Activated effector memory CD4-positive, alpha-beta T cell treated with Interleukin-2 at 50 U/mL for 16 hours (primary cell): ENCODE results near the gene CFL2.
A peak's percentile ranks its signal among the peaks of the same experiment; 100 is the strongest.
"Not testable (repeated sequence)": the region's sequence is repeated elsewhere in the genome, so short reads cannot be mapped to it uniquely, and the experiment has no call there.

Experiments used
- DNase-seq: peaks from one replicate; pipeline ENCODE4 v3.0.0-alpha.2; 2020

Gene CFL2

DNA sequence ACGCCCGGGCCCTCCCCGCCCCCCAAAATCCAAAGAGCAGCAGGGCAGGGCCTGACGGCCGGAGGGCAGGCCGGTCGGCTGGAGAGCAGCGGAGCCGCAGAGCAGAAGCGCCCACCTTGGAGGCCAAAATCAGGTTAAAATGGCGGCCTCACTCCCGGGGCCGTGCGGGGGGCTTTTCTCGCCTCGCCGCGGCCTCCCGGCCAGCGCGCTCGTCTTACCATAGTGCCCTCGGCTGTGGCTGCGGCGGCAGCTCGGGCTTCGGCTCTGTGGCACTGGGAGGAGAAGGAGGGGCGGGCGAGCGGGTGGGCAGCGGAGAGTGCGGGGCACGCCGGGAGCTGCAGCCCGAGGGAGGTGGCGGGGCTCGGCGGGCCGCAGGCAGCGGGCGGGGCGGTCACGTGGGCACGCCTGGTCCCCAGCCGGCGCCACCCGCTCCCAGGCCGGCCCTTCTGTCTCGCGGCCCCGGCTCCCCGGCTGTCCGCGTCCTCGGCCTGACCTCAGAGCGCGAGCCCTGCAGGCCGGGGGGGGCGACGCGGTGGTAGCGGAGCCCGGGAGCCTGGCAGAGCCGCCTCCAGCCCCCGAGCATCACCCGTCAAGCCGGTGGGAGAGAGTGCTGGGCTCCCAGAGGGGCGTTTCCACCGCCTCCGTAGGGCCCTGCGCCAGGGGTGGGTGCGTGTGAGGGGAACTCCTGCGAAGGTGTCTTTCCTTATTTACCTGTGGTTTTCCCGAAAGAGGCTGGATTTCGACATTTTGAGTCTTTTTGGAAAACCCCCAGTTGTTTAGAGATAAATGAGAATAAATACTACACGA is at the start of gene CFL2:
TSS of gene CFL2 (minus strand) at position 274 of the 807 bp plus-strand sequence. CDS start at position 221, 53 bp downstream.
- peak; percentile 55 for DNase-seq

DNA sequence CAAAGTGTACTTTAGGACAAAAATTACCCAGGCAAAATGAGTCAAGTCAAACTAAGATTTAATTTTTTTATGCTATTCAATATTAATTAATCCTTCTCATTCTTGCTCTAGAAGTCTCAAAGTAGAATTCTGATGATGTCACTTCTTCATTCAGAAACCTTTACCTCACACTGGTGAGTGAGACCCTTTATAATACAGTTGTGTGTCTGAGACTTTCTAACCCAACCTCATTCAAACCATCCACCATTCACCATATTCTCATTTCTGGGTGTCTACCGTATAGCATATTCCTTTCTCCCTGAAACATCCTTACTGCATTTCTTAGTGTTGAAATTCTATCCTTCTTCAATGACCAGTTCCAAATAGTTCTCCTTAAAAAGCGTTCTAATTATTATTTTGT is 40.8 kb upstream of the CFL2 start:
- DNase-seq: no peak

DNA sequence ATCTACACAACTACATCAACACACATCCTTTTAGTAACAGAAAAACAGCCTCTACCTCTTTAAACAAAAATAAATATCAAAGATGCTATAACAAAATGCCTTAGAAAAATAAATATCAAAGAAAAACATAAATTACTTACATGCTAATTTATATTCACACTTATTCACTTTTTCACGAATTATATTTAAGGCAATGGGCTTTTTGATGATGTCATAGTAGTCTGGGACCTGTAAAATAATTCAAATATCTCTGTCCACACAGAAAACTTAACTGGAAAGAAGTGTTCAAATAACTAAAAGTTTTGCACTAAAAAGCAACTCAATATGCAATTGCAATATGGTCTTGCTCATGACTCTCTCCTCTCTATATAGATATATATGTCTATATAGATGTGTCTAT is 40.3 kb upstream of the CFL2 start:
- no peak for DNase-seq

GRCh38 chr14:34750670-34751069 is 36.3 kb upstream of the CFL2 start:
- DNase-seq: no peak

GRCh38 chr14:34750233-34750632 is 35.8 kb upstream of the CFL2 start:
- DNase-seq: no peak

GRCh38 chr14:34749408-34749807 is 35.0 kb upstream of the CFL2 start:
- no peak for DNase-seq

DNA sequence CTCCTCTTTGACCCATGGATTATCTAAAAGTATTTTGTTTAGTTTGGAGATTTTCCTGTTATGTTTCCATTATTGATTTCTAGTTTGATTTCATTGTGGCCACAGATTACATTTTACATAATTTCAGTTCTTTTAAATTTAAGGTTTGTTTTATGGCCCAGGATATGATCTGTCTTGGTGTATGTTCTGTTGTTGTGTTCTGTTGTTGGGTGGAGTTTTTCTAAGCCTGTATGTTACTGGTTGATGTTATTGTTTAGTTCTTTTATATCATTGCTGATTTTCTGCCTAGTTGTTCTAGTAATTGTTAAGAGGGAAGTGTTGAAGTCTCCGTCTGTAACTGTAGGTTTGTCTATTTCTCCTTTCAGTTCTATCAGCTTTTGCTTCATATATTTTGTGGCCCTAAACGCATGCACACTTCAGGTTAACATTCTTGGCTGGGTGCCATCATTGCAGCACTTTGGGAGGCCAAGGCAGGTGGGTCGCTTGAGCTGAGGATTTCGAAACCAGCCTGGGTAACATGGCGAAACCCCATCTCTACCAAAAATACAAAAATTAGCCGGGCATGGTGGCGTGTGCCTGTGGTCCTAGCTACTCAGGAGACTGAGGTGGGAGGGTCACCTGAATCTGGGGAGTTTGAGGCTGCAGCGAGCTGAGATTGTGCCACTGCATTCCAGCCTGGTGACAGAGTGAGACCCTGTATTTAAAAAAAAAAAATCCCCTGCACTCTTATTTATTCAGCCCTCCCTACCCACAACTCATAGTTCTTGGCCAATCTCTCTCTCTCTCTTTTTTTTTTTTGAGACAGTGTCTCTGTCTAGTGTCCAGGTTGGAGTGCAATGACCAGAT is 28.1 kb upstream of the CFL2 start:
- no peak for DNase-seq

DNA sequence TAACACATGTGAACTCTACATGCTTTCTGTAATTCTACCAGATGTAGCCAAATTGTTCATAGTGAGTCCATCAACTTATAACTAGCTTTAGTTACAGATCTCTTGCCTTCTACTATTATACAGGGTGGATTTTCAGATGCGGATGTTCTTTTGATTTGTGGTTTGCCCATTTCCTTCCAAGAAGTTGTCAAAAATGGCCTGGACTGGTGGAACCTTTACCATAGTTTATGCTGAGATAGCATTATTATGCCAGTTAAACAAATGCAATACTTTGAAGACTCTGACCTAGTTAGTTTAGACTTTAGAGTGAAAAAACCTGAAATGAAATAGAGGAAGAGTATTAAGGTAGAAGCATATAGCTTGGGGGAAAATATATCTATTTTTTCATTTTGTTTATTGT is 27.4 kb upstream of the CFL2 start:
- DNase-seq: no peak

GRCh38 chr14:34740139-34740538 is 25.7 kb upstream of the CFL2 start:
- not testable (repeated sequence) for DNase-seq

GRCh38 chr14:34737079-34737478 is 22.7 kb upstream of the CFL2 start:
- DNase-seq: not testable (repeated sequence)

GRCh38 chr14:34733245-34733644 is 18.9 kb upstream of the CFL2 start:
- DNase-seq: no peak

GRCh38 chr14:34732802-34733201 is 18.4 kb upstream of the CFL2 start:
- no peak for DNase-seq

GRCh38 chr14:34723867-34724266 is 9.5 kb upstream of the CFL2 start:
- DNase-seq: no peak

DNA sequence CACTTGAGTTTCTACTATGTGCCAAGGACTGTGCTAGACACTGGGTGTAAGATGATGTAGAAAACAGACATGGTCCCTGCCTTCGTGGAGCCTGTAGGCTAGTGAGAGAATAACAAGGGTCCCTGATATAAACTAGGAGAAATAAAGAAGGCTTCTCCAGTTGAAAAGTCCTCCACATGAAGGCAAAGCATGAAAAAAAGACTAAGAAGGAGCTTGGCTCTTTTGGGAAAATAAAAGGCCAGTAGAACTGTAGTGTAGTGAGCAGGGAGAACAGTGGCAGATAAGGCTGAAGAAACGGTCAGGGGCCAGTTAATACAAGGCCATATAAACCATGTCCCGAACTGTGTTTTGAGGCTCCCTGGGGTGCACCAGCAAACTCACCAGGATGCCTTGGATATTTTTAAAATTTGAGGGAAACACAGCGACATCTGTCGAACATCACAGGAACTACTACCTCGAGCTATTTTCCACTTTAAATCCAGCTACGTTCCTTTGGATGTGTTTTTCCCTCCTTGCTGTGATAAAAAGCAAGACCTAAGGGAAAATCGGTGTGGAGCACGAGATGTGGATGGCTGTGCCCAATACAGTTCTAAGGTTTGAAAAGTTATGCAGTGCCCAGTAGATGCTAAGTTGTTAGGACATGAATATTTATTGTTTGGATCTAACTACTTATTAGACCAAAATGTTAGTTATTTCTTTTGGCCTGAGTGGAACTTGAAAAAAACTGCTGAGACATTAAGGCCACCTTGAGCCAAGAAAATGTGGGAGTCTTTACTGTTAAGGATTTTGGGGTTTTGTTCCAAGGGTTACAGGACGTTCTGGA is 8.5 kb upstream of the CFL2 start:
- DNase-seq: peak; percentile 13

DNA sequence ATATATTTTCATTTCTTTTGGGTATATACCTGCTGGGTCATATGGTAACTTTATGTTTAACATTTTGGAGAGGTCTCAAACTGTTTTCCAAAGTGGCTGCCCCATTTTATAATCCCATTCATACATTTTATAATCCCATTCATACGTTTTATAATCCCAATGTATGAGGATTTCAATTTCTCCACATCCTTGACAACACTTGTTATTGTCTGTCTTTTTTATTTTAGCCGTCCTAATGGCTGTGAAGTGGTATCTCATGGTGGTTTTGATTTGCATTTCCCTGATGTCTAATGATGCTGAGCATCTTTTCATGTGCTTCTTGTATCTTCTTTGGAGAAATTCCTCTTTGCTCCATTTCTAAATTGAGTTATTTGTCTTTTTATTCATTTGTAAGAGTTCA is 6.7 kb upstream of the CFL2 start:
- DNase-seq: no peak

DNA sequence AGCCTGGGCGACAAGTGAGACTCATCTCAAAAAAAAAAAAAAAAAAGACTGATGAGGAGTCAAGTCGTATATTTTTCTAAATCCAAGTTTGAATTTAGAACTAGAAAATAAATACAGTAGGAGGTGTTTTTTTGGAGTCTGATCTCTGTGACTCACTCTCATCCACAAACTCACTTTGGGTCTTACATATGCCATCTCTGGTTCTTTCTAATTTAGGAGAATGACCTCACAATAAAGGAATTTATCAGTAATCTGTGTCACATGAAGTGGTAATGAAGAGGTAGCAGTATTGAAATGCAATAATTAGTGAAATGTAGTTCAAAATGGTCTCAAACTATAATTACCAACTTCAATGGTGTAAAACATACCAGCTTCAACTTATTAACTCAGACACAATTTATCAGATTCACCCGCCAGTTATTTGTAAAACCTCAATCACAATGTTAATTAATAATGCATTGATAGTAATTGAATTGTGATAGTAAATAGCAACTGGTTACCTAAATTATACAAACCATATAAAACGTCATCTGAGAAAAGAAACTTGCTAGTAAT is 4.4 kb upstream of the CFL2 start:
- no peak for DNase-seq

DNA sequence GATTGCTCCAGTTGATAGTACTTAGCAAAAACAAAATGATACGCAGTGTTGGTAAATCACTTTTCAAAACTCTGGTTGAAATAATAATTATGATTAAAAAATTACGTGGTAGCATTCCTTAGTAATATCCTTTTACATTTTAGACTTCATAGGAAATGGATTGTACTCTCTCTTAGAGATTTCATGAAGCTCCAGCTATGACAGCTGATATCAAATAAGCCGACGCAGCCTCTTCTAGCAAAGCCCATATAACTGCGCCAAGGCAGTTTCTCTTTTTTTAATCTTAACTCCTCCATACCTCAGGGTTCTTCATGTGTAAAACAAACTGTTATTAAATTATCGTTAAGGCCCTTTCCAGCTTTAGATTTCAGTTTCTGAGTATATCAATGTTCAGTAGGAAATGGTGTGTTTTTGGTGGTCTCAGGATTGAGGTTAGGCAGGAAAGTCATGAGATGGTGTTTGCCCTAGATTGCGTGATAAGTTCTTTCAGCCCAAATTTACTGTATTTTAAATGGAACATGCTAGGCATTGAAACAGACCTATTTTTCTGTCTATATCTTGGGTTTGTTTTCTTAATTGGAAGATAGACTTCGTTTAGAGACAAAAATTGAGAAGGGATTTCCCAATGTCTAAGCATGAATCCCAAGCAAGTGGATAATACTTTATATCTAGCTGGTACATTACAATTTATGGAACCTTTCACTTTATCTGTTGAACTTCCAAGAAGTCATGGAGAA is 902 bp upstream of the CFL2 start:
- no peak for DNase-seq

DNA sequence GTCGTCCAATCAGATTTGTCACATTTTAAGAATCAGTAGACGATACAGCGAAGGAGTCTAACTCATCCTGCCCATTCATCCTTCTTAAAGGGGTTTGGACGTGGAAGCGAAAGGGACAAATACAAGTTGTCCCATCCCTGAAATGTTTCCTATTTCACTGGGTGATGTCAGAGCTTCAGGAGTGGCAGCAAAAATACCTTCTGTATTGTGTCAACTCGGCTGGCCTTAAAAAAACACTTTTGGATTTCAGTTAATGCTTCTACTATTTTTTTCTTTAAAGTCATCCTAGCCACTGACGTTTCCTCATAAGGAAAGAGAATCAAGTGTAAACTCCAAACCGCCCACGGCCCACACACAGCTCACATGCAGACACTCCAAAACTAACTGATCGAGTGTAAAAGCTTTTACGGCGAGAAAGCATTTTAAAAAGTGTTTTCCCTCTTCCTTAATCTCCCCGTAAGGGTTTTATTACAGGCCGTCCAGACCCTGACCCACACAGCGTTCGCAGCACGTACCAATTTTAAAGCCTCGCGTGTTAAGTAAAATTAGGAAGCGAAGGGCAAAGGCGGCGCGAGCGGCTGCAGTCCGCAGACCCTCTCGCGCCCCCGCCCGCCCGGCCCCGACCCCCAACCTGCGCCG is 593 bp downstream of the CFL2 start:
- DNase-seq: no peak

- no peak for DNase-seq
Measured at GRCh38 chr14:34713122-34713680, 1.2 kb downstream of the CFL2 start.

DNA sequence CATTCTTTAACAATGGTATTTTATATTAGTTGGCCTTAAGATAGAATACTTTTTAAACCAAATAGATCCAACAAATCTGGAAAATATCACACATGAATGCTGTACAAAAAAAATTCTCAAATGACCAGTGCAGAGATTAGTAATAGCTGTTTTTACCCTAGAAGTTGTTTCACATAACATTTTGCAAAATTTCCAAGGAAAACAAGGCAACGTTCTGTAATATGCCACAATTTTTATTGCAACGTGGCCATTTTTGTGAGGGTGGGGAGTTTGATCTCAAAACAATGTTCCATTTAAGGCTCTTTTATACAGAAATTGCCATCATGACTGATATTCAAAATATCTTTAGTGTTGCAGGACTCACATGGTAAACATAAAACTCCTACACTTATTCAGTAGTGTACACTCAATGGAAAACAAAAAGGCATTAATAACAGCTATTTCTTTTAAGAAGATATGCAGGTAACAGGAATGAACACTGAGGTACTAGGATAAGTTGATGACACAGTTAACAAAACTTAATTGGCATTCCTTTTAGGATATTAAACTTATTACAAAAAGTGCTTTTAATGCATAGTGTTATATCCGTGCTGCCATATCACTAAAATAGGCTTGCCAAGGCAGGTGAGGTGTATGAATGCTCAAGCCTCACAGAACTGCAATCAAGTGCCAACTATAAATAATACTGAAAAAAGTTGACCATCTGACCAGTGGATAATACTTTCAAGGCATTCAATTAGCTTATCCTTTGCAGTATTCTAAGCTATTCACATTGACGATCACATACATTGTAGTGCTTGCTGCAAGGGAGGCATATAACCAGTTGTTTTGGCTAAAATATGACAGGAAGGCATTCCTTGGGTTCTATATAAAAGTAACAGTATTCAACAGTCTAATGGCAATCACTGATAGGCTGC is 2.3 kb downstream of the CFL2 start:
- no peak for DNase-seq
